ENCODE results near the gene METTL5.

DNA sequence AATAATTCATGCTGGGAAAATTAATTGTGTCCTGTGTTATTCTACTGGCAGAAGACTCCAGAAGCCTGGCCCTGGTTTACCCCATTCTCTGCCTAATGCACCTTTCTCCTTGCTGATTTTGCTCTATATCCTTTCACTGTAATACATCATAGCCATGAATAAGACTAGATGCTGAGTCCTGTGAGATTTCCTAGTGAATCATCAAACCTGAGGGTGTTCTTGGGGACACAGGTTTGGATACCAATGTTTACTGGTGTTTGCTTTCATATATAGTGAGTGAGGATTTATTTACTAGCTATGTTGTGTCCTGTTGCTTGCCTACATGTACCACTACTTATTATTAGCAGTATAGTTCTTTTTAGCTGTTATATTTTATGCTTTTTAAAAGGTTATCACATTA is 6.5 kb downstream of the METTL5 start:
- no peak for TF ChIP-seq EZH2 (IDR thresholded peaks at IDR 0.05; ENCODE audit: insufficient read depth, low read length)
- TF ChIP-seq, protein P1, sequence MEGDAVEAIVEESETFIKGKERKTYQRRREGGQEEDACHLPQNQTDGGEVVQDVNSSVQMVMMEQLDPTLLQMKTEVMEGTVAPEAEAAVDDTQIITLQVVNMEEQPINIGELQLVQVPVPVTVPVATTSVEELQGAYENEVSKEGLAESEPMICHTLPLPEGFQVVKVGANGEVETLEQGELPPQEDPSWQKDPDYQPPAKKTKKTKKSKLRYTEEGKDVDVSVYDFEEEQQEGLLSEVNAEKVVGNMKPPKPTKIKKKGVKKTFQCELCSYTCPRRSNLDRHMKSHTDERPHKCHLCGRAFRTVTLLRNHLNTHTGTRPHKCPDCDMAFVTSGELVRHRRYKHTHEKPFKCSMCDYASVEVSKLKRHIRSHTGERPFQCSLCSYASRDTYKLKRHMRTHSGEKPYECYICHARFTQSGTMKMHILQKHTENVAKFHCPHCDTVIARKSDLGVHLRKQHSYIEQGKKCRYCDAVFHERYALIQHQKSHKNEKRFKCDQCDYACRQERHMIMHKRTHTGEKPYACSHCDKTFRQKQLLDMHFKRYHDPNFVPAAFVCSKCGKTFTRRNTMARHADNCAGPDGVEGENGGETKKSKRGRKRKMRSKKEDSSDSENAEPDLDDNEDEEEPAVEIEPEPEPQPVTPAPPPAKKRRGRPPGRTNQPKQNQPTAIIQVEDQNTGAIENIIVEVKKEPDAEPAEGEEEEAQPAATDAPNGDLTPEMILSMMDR (IDR thresholded peaks at IDR 0.05; ENCODE audit: insufficient read depth, low read depth, low read length): no peak

Measured in astrocyte (in vitro differentiated cells and primary cell).